Measurements from ENCODE around the gene GPRC5C. TPM values are rescaled to one million over a fixed set of nuclear protein-coding genes. Genes with fewer than 3 reads are reported as not detected.

Gene GPRC5C
- total RNA-seq, 1 donor, result 0.31 TPM

- Histone ChIP-seq H3K27me3 (ENCODE audit: insufficient read depth, low read length) (peaks cover 3% of the 10 kb centered on the region), H3K4me1 (ENCODE audit: insufficient read depth, low read length) (peaks cover 24% of the 10 kb centered on the region), H3K9me3 (ENCODE audit: low read depth, low read length) (peaks cover 11% of the 10 kb centered on the region), H3K4me3 (ENCODE audit: low read length) (no peak overlapping the region)
Measured at GRCh38 chr17:74439691-74440567, 8.0 kb downstream of the GPRC5C start.

- peaks cover 11% of the 10 kb centered on the region for H3K9me3 ChIP-seq (ENCODE audit: low read depth, low read length)
- peaks cover 27% of the 10 kb centered on the region for H3K4me1 ChIP-seq (ENCODE audit: insufficient read depth, low read length)
- no peak overlapping the region for H3K4me3 ChIP-seq (ENCODE audit: low read length)
- peaks cover 1% of the 10 kb centered on the region for H3K27me3 ChIP-seq (ENCODE audit: insufficient read depth, low read length)
Measured at GRCh38 chr17:74441537-74441936, 9.6 kb downstream of the GPRC5C start.

- Histone ChIP-seq H3K27me3 (ENCODE audit: insufficient read depth, low read length) (no peaks in the 10 kb centered on the region), H3K4me3 (ENCODE audit: low read length) (no peak overlapping the region), H3K9me3 (ENCODE audit: low read depth, low read length) (peaks cover 11% of the 10 kb centered on the region), H3K4me1 (ENCODE audit: insufficient read depth, low read length) (peaks cover 31% of the 10 kb centered on the region)
Measured at GRCh38 chr17:74442291-74442669, 10.4 kb downstream of the GPRC5C start.

GRCh38 chr17:74442670-74443515 is 11.0 kb downstream of the GPRC5C start:
- Histone ChIP-seq H3K4me1 (ENCODE audit: insufficient read depth, low read length) (peaks cover 31% of the 10 kb centered on the region), H3K4me3 (ENCODE audit: low read length) (no peak overlapping the region)

GRCh38 chr17:74443516-74444296 is 11.8 kb downstream of the GPRC5C start:
- H3K9me3 ChIP-seq (ENCODE audit: low read depth, low read length), result peaks cover 5% of the 10 kb centered on the region
- peaks cover 31% of the 10 kb centered on the region for H3K4me1 ChIP-seq (ENCODE audit: insufficient read depth, low read length)
- no peak overlapping the region for H3K4me3 ChIP-seq (ENCODE audit: low read length)
- no peaks in the 10 kb centered on the region for H3K27me3 ChIP-seq (ENCODE audit: insufficient read depth, low read length)

More at GRCh38 chr17:74442670-74443515, 11.0 kb downstream of the GPRC5C start:
- Histone ChIP-seq H3K9me3 (ENCODE audit: low read depth, low read length) (peaks cover 7% of the 10 kb centered on the region), H3K27me3 (ENCODE audit: insufficient read depth, low read length) (no peaks in the 10 kb centered on the region)

- Histone ChIP-seq H3K9me3 (ENCODE audit: low read depth, low read length) (no peaks in the 10 kb centered on the region), H3K4me1 (ENCODE audit: insufficient read depth, low read length) (peaks cover 31% of the 10 kb centered on the region), H3K27me3 (ENCODE audit: insufficient read depth, low read length) (no peaks in the 10 kb centered on the region), H3K4me3 (ENCODE audit: low read length) (no peak overlapping the region)
Measured at GRCh38 chr17:74444406-74444805, 12.5 kb downstream of the GPRC5C start.

- Histone ChIP-seq H3K4me3 (ENCODE audit: low read length) (no peak overlapping the region), H3K4me1 (ENCODE audit: insufficient read depth, low read length) (peaks cover 31% of the 10 kb centered on the region), H3K27me3 (ENCODE audit: insufficient read depth, low read length) (no peaks in the 10 kb centered on the region), H3K9me3 (ENCODE audit: low read depth, low read length) (no peaks in the 10 kb centered on the region)
Measured at GRCh38 chr17:74445158-74445557, 13.3 kb downstream of the GPRC5C start.

GRCh38 chr17:74446551-74447500 is 14.9 kb downstream of the GPRC5C start:
- Histone ChIP-seq H3K27me3 (ENCODE audit: insufficient read depth, low read length) (no peaks in the 10 kb centered on the region), H3K4me3 (ENCODE audit: low read length) (no peak overlapping the region), H3K4me1 (ENCODE audit: insufficient read depth, low read length) (peaks cover 31% of the 10 kb centered on the region), H3K9me3 (ENCODE audit: low read depth, low read length) (no peaks in the 10 kb centered on the region)

GRCh38 chr17:74447628-74448159 is 15.8 kb downstream of the GPRC5C start:
- Histone ChIP-seq H3K9me3 (ENCODE audit: low read depth, low read length) (no peaks in the 10 kb centered on the region), H3K4me3 (ENCODE audit: low read length) (no peak overlapping the region), H3K27me3 (ENCODE audit: insufficient read depth, low read length) (no peaks in the 10 kb centered on the region)

GRCh38 chr17:74448756-74449155 is 16.9 kb downstream of the GPRC5C start:
- no peaks in the 10 kb centered on the region for H3K9me3 ChIP-seq (ENCODE audit: low read depth, low read length)
- peaks cover 24% of the 10 kb centered on the region for H3K4me1 ChIP-seq (ENCODE audit: insufficient read depth, low read length)
- H3K4me3 ChIP-seq (ENCODE audit: low read length), result no peak overlapping the region
- H3K27me3 ChIP-seq (ENCODE audit: insufficient read depth, low read length), result no peaks in the 10 kb centered on the region

More at GRCh38 chr17:74447628-74448159, 15.8 kb downstream of the GPRC5C start:
- H3K4me1 ChIP-seq (ENCODE audit: insufficient read depth, low read length), result peaks cover 25% of the 10 kb centered on the region

- Histone ChIP-seq H3K4me3 (ENCODE audit: low read length) (no peak overlapping the region), H3K4me1 (ENCODE audit: insufficient read depth, low read length) (peaks cover 21% of the 10 kb centered on the region), H3K27me3 (ENCODE audit: insufficient read depth, low read length) (no peaks in the 10 kb centered on the region), H3K9me3 (ENCODE audit: low read depth, low read length) (no peaks in the 10 kb centered on the region)
Measured at GRCh38 chr17:74449306-74449705, 17.4 kb downstream of the GPRC5C start.

- H3K4me1 ChIP-seq (ENCODE audit: insufficient read depth, low read length), result peaks cover 23% of the 10 kb centered on the region
- no peak overlapping the region for H3K4me3 ChIP-seq (ENCODE audit: low read length)
- no peaks in the 10 kb centered on the region for H3K27me3 ChIP-seq (ENCODE audit: insufficient read depth, low read length)
- H3K9me3 ChIP-seq (ENCODE audit: low read depth, low read length), result no peaks in the 10 kb centered on the region
Measured at GRCh38 chr17:74449773-74450172, 17.9 kb downstream of the GPRC5C start.

GRCh38 chr17:74450231-74450630 is 18.3 kb downstream of the GPRC5C start:
- peaks cover 24% of the 10 kb centered on the region for H3K4me1 ChIP-seq (ENCODE audit: insufficient read depth, low read length)
- no peak overlapping the region for H3K4me3 ChIP-seq (ENCODE audit: low read length)
- H3K9me3 ChIP-seq (ENCODE audit: low read depth, low read length), result no peaks in the 10 kb centered on the region
- no peaks in the 10 kb centered on the region for H3K27me3 ChIP-seq (ENCODE audit: insufficient read depth, low read length)

All from mononuclear cell (primary cell).